SK-N-SH (cell line): ENCODE results near the gene UCP3. TPM values are rescaled to one million over a fixed set of nuclear protein-coding genes. Genes with fewer than 3 reads are reported as not detected.

Experiments used
- CTCF ChIA-PET: fragments of 300-600, 350-600 bp; formaldehyde crosslinking; extraction: SDS; loops from one replicate; lab custom pipeline; 2021; lab: Yijun Ruan, JAX
- POLR2A ChIA-PET: fragments of 350-600 bp; sonication (Branson Sonifier 250); formaldehyde crosslinking; extraction: SDS; loops from one replicate; lab custom pipeline; 2020; ENCODE audit warnings: antibody characterized with exemption, inconsistent platforms; lab: Yijun Ruan, JAX
- DNase-seq: peaks from one replicate; pipeline ENCODE4 v3.0.0; 2012
- H2AFZ ChIP-seq: fragments of 200-600 bp; sonication (generic); 2 replicates; pipeline ENCODE4 v1.8.1; 2016; ENCODE audit warnings: antibody characterized with exemption, mild to moderate bottlenecking, low read depth
- H3F3A ChIP-seq: fragments of 200-600 bp; sonication (generic); replicated peaks from 2 replicates; pipeline ENCODE3; 2016; ENCODE audit warnings: antibody characterized with exemption, mild to moderate bottlenecking; ENCODE audit not compliant: insufficient read depth
- H3K27ac ChIP-seq, 2 experiments: fragments of 200-500 bp in 1 of 2; fragments of 200-600 bp in 1 of 2; sonication (Bioruptor generic) in 1 of 2; sonication (generic), shearing (Covaris generic) in 1 of 2; 2 replicates each; pipeline versions ENCODE4 v1.5.1 to v1.6.1; 2014 to 2016; ENCODE audit warnings: low read depth in 2 of 2, inconsistent platforms in 1 of 2, low read length in 1 of 2, mild to moderate bottlenecking in 1 of 2, mixed read lengths in 1 of 2
- H3K27me3 ChIP-seq: fragments of 200-600 bp; sonication (generic), shearing (Covaris generic); 2 replicates; pipeline ENCODE4 v1.6.1; 2016; ENCODE audit warnings: mixed run types; ENCODE audit not compliant: insufficient read depth
- H3K36me3 ChIP-seq, 2 experiments: fragments of 200-500 bp in 1 of 2; fragments of 200-600 bp in 1 of 2; sonication (Bioruptor generic) in 1 of 2; sonication (generic) in 1 of 2; replicated peaks in 1 of 2; 2 replicates each; pipeline versions ENCODE3 to v1.5.1; 2014 to 2016; ENCODE audit warnings: low read length in 1 of 2, mild to moderate bottlenecking in 1 of 2; ENCODE audit not compliant: insufficient read depth in 2 of 2, control insufficient read depth in 1 of 2
- H3K4me1 ChIP-seq, 2 experiments: fragments of 200-500 bp in 1 of 2; fragments of 200-600 bp in 1 of 2; sonication (Bioruptor generic) in 1 of 2; sonication (generic), shearing (Covaris generic) in 1 of 2; 2 replicates each; pipeline versions ENCODE4 v1.5.1 to v1.6.1; 2014 to 2016; ENCODE audit warnings: low read depth in 1 of 2, low read length in 1 of 2, mixed run types in 1 of 2; ENCODE audit not compliant: insufficient read depth in 2 of 2, control insufficient read depth in 1 of 2
- H3K4me2 ChIP-seq: fragments of 200-600 bp; sonication (generic), shearing (Covaris generic); 2 replicates; pipeline ENCODE4 v1.6.1; 2017; ENCODE audit warnings: mixed run types
- H3K4me3 ChIP-seq, 2 experiments: fragments of 200-500 bp in 1 of 2; fragments of 200-600 bp in 1 of 2; sonication (Bioruptor generic) in 1 of 2; sonication (generic), shearing (Covaris generic) in 1 of 2; 2 replicates each; pipeline versions ENCODE4 v1.5.1 to v1.8.1; 2014 to 2016; ENCODE audit warnings: low read depth in 2 of 2, inconsistent platforms in 1 of 2, low read length in 1 of 2, mild to moderate bottlenecking in 1 of 2, mixed read lengths in 1 of 2, moderate library complexity in 1 of 2
- H3K79me2 ChIP-seq: fragments of 200-600 bp; sonication (generic); 2 replicates; pipeline ENCODE4 v1.8.1; 2017; ENCODE audit warnings: mild to moderate bottlenecking; ENCODE audit not compliant: insufficient read depth
- H3K9ac ChIP-seq: fragments of 200-600 bp; sonication (generic); 2 replicates; pipeline ENCODE4 v1.6.1; 2017; ENCODE audit warnings: mixed run types
- H3K9me2 ChIP-seq: fragments of 200-600 bp; sonication (generic); 2 replicates; pipeline ENCODE4 v1.6.1; 2017; ENCODE audit warnings: mixed run types
- H3K9me3 ChIP-seq: fragments of 200-600 bp; sonication (generic); 2 replicates; pipeline ENCODE4 v1.6.1; 2017; ENCODE audit warnings: mixed run types, mild to moderate bottlenecking, moderate library complexity
- H4K20me1 ChIP-seq: fragments of 200-600 bp; sonication (generic); 2 replicates; pipeline ENCODE4 v1.6.1; 2017; ENCODE audit warnings: mild to moderate bottlenecking, mixed run types; ENCODE audit not compliant: insufficient read depth
- CHD2 ChIP-seq: fragments of 150-350 bp; IDR thresholded peaks from 2 replicates; pipeline ENCODE4 v1.6.1; 2018; ENCODE audit warnings: low read length; ENCODE audit not compliant: partially characterized antibody
- CTCF ChIP-seq: fragments of 200-600 bp; sonication (generic); IDR thresholded peaks from 2 replicates; pipeline ENCODE4 v1.6.1; 2017; ENCODE audit warnings: antibody characterized with exemption, mild to moderate bottlenecking, moderate library complexity
- ELF1 ChIP-seq: IDR thresholded peaks from 2 replicates; pipeline ENCODE4 v1.4.0; 2012
- EP300 ChIP-seq, 2 experiments: IDR thresholded peaks; 2 replicates each; pipeline versions ENCODE4 v1.4.0 to v1.6.1; 2012; ENCODE audit warnings: borderline replicate concordance in 1 of 2, low read depth in 1 of 2, low read length in 1 of 2
- EZH2phosphoT487 ChIP-seq: fragments of 200-600 bp; sonication (generic); IDR thresholded peaks from 2 replicates; pipeline ENCODE4 v1.6.1; 2017; ENCODE audit warnings: low read depth, mixed run types, mild to moderate bottlenecking, antibody characterized with exemption, moderate library complexity, borderline replicate concordance
- GABPA ChIP-seq: IDR thresholded peaks from 2 replicates; pipeline ENCODE4 v1.4.0; 2012; ENCODE audit warnings: low read depth, mild to moderate bottlenecking
- GATA2 ChIP-seq: sonication (generic); formaldehyde crosslinking; IDR thresholded peaks from 2 replicates; pipeline ENCODE4 v1.5.0; 2020; ENCODE audit warnings: mild to moderate bottlenecking, missing genetic modification reagents
- MAX ChIP-seq: IDR thresholded peaks from 2 replicates; pipeline ENCODE4 v1.4.0; 2012; ENCODE audit warnings: low read depth
- MXI1 ChIP-seq: IDR thresholded peaks from 2 replicates; pipeline ENCODE4 v1.6.1; 2012; ENCODE audit warnings: mild to moderate bottlenecking, low read depth, low read length, improper control_type of control experiment
- NFIC ChIP-seq: IDR thresholded peaks from 2 replicates; pipeline ENCODE4 v1.4.0; 2012; ENCODE audit warnings: borderline replicate concordance
- NRF1 ChIP-seq: IDR thresholded peaks from 2 replicates; pipeline ENCODE4 v1.6.1; 2012; ENCODE audit warnings: low read depth, mild to moderate bottlenecking, low read length
- POLR2AphosphoS5 ChIP-seq: IDR thresholded peaks from 2 replicates; pipeline ENCODE4 v1.6.1; 2012; ENCODE audit warnings: low read depth, low read length
- RCOR1 ChIP-seq: fragments of 150-350 bp; IDR thresholded peaks from 2 replicates; pipeline ENCODE4 v1.6.1; 2017; ENCODE audit warnings: antibody characterized with exemption, low read length
- RXRA ChIP-seq: IDR thresholded peaks from 2 replicates; pipeline ENCODE4 v1.4.0; 2012; ENCODE audit warnings: low read depth, mild to moderate bottlenecking, borderline replicate concordance
- SIN3A ChIP-seq: IDR thresholded peaks from 2 replicates; pipeline ENCODE4 v1.6.1; 2012; ENCODE audit warnings: low read depth, mild to moderate bottlenecking, low read length, moderate library complexity, borderline replicate concordance
- SMC3 ChIP-seq: IDR thresholded peaks from 2 replicates; pipeline ENCODE4 v1.6.1; 2012; ENCODE audit warnings: low read depth, low read length, improper control_type of control experiment
- TAF1 ChIP-seq: IDR thresholded peaks from 2 replicates; pipeline ENCODE4 v1.6.1; 2012; ENCODE audit warnings: low read depth, mild to moderate bottlenecking, low read length, moderate library complexity, borderline replicate concordance
- ZBTB33 ChIP-seq: IDR thresholded peaks from 2 replicates; pipeline ENCODE4 v1.4.0; 2012; ENCODE audit warnings: low read depth, borderline replicate concordance
- WGBS: methylation state at CpG from one replicate; pipeline ENCODE4 v1.1.6; 2017; ENCODE audit warnings: low lambda C conversion rate; 5-methylcytosine and 5-hydroxymethylcytosine counted together
- polyA plus RNA-seq, 3 experiments: library from polyadenylated mRNA; depleted of rRNA; stranded (reverse); fragments of >200 nt; gene quantifications; 2 replicates each; pipeline ENCODE4 v1.2.3, GENCODE V29; 2012

Gene UCP3
- polyA plus RNA-seq, 1 of the 3 experiments (the other 2 are of a cell fraction): 1.2 TPM

DNA sequence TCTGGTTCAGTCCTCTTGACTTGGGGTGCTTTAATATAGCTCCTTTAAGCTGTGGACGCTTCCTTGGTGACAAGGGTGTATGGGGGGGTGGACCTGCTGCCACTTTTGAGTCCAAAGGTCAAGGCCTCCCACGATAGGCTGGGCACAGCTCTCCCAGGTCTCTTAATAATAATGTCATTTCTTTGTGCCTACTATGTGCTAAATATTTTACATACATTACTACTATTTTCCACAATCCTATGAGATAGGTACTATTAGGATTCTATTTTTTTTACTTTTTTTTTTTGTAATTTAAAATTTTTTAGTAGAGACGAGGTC is 304 bp upstream of the UCP3 start:
- Histone ChIP-seq H3K9me3 (no peaks in the 10 kb centered on the region), H3K27ac (no peak overlapping the region), H3K4me1 (peaks cover 0 to 2% of the 10 kb centered on the region in 2 experiments; a peak in 1 of 4 replicates), H3K9ac (no peak overlapping the region), H3K4me2 (no peak overlapping the region), H3K27me3 (no peaks in the 10 kb centered on the region), H3K9me2 (no peaks in the 10 kb centered on the region), H2AFZ (no peak overlapping the region), H3F3A (no peaks in the 10 kb centered on the region), H3K36me3 (peaks cover 0 to 13% of the 10 kb centered on the region in 2 experiments), H3K79me2 (no peaks in the 10 kb centered on the region), H3K4me3 (no peak overlapping the region), H4K20me1 (no peaks in the 10 kb centered on the region)
- TF ChIP-seq EP300 (IDR thresholded peaks at IDR 0.05; ENCODE audit: borderline replicate concordance in 1 of 2, low read depth in 1 of 2, low read length in 1 of 2): no peak
- no peak for TF ChIP-seq GATA2
- no peak for TF ChIP-seq RCOR1
- no peak for TF ChIP-seq RXRA
- TF ChIP-seq NRF1: no peak
- TF ChIP-seq MAX: no peak
- TF ChIP-seq ELF1: no peak
- TF ChIP-seq TAF1: no peak
- TF ChIP-seq EZH2phosphoT487: no peak
- no peak for TF ChIP-seq MXI1
- TF ChIP-seq SIN3A: no peak
- TF ChIP-seq ZBTB33: no peak
- no peak for TF ChIP-seq NFIC
- TF ChIP-seq POLR2AphosphoS5: no peak
- TF ChIP-seq CHD2: no peak
- no peak for TF ChIP-seq GABPA
- no peak for DNase-seq
- 93% methylated on average over 3 of the region's 3 CpGs for WGBS
- ChIA-PET POLR2A (no interaction called here), CTCF (no interaction called here)

DNA sequence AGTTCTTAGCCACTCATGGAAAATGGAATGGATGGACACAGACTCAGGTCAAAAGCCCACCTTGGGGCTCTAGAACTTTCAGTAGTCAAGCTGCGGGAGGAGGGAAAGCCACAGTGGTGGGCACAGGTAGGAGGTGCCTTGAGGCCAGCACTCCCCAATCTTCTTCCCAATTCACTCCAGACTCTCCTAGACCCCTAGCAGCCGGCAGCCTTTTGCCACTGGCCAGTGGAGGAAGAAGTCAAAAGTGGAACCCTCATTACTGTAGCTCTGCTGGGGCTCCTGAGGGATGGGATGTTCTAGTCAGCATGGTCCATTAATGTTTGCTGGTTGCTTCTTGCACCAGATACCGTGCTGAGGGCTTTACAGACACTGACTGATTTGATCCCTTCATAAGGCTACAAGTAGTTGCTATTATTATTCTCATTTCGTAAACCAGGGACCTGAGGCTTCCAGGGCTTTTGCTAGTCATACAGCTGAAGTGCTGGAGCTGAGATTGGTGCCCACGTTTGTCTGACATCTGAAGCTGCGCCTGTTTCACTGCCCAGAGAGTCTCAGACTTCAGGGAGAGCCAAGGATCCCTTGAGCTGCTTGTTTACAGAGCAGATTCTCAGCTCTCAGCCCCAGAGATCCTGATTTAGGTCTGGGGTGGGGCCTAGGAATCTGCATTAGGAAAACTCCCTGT is 1.1 kb downstream of the UCP3 start:
- Histone ChIP-seq H2AFZ (no peak overlapping the region), H3K9me3 (no peaks in the 10 kb centered on the region), H3F3A (no peaks in the 10 kb centered on the region), H3K79me2 (no peaks in the 10 kb centered on the region), H3K36me3 (peaks cover 0 to 13% of the 10 kb centered on the region in 2 experiments), H3K9me2 (no peaks in the 10 kb centered on the region), H3K4me3 (no peak overlapping the region), H3K4me2 (no peak overlapping the region), H3K9ac (no peak overlapping the region), H3K27me3 (no peaks in the 10 kb centered on the region), H4K20me1 (no peaks in the 10 kb centered on the region), H3K4me1 (peaks cover 0 to 2% of the 10 kb centered on the region in 2 experiments; a peak in 1 of 4 replicates), H3K27ac (no peak overlapping the region)
- ChIA-PET CTCF (no interaction called here), POLR2A (no interaction called here)
- DNase-seq: no peak
- 92% methylated on average over 6 of the region's 6 CpGs for WGBS
- no peak for TF ChIP-seq SMC3
- no peak for TF ChIP-seq NFIC
- TF ChIP-seq ELF1: no peak
- TF ChIP-seq CTCF: no peak
